Neural cell (in vitro differentiated cells): Measurements from ENCODE around the gene PDYN.

Source experiments
- CTCF ChIP-seq: fragments of 450-650 bp; IDR thresholded peaks from 2 replicates; pipeline ENCODE4 v1.5.1; 2014; ENCODE audit warnings: antibody characterized with exemption, mild to moderate bottlenecking, moderate library complexity; ENCODE audit not compliant: poor library complexity, severe bottlenecking
- EZH2 ChIP-seq: fragments of 200-600, 300-800 bp; shearing (Covaris generic), sonication (generic); IDR thresholded peaks from 2 replicates; pipeline ENCODE4 v1.6.1; 2014; ENCODE audit warnings: antibody characterized with exemption, low read length, borderline replicate concordance, mild to moderate bottlenecking; ENCODE audit not compliant: insufficient read depth, poor library complexity, severe bottlenecking
- MXI1 ChIP-seq: fragments of 450-650 bp; conservative IDR thresholded peaks from 2 replicates; pipeline ENCODE4 v1.6.1; 2014; ENCODE audit warnings: antibody characterized with exemption, mild to moderate bottlenecking; ENCODE audit not compliant: poor library complexity, severe bottlenecking
- POLR2AphosphoS5 ChIP-seq: IDR thresholded peaks from 2 replicates; pipeline ENCODE4 v1.6.1; 2012
- TF ChIP-seq, protein P1 (sequence below): IDR thresholded peaks from 2 replicates; pipeline ENCODE4 v1.6.1; 2012; ENCODE audit warnings: borderline replicate concordance

DNA sequence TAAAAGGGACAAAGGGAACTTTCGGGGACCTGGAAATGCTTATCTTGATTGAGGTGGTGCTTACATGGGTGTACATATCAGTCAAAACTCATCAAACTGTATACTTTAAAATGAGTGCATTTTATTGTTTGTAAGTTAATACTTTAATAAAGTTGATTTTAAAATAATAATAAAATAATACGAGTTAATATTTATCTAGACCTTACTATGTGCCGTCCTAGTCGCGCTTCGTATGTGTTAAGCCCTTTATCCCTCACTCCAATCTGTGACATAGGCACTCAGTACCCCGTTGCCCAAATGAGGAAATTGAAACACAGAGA is 47.5 kb downstream of the PDYN start:
- TF ChIP-seq, protein P1, sequence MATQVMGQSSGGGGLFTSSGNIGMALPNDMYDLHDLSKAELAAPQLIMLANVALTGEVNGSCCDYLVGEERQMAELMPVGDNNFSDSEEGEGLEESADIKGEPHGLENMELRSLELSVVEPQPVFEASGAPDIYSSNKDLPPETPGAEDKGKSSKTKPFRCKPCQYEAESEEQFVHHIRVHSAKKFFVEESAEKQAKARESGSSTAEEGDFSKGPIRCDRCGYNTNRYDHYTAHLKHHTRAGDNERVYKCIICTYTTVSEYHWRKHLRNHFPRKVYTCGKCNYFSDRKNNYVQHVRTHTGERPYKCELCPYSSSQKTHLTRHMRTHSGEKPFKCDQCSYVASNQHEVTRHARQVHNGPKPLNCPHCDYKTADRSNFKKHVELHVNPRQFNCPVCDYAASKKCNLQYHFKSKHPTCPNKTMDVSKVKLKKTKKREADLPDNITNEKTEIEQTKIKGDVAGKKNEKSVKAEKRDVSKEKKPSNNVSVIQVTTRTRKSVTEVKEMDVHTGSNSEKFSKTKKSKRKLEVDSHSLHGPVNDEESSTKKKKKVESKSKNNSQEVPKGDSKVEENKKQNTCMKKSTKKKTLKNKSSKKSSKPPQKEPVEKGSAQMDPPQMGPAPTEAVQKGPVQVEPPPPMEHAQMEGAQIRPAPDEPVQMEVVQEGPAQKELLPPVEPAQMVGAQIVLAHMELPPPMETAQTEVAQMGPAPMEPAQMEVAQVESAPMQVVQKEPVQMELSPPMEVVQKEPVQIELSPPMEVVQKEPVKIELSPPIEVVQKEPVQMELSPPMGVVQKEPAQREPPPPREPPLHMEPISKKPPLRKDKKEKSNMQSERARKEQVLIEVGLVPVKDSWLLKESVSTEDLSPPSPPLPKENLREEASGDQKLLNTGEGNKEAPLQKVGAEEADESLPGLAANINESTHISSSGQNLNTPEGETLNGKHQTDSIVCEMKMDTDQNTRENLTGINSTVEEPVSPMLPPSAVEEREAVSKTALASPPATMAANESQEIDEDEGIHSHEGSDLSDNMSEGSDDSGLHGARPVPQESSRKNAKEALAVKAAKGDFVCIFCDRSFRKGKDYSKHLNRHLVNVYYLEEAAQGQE = no peak
- TF ChIP-seq EZH2 (no peak), MXI1 (no peak), CTCF (no peak), POLR2AphosphoS5 (no peak)
